GM18870 (cell line): ENCODE data around the gene CREBBP.

Experiments
- ATAC-seq: cut with Tn5 transposase; IDR thresholded peaks from one replicate; pipeline ENCODE4 v1.9.1; 2021; ENCODE audit warnings: moderate library complexity; ENCODE audit not compliant: unreplicated experiment

CREBBP gene

GRCh38 chr16:3825103-3825502 is 55.4 kb downstream of the CREBBP start:
- ATAC-seq, result no peak

GRCh38 chr16:3824121-3824795 is 56.3 kb downstream of the CREBBP start:
- no peak for ATAC-seq

GRCh38 chr16:3823427-3823826 is 57.1 kb downstream of the CREBBP start:
- no peak for ATAC-seq

GRCh38 chr16:3822366-3823045 is 58.0 kb downstream of the CREBBP start:
- no peak for ATAC-seq

GRCh38 chr16:3821184-3821583 is 59.3 kb downstream of the CREBBP start:
- ATAC-seq, result no peak

- ATAC-seq, result no peak
Observed at GRCh38 chr16:3819746-3820724, 60.5 kb downstream of the CREBBP start.

- ATAC-seq, result no peak
Observed at GRCh38 chr16:3819175-3819527, 61.4 kb downstream of the CREBBP start.

- no peak for ATAC-seq
Observed at GRCh38 chr16:3816326-3816725, 64.2 kb downstream of the CREBBP start.

- ATAC-seq, result no peak
Observed at GRCh38 chr16:3814755-3815154, 65.8 kb downstream of the CREBBP start.

- no peak for ATAC-seq
Observed at GRCh38 chr16:3812469-3813172, 67.9 kb downstream of the CREBBP start.

- ATAC-seq, result no peak
Observed at GRCh38 chr16:3810818-3811217, 69.7 kb downstream of the CREBBP start.

- peak; percentile 47 for ATAC-seq
Observed at GRCh38 chr16:3810198-3810664, 70.3 kb downstream of the CREBBP start.

- no peak for ATAC-seq
Observed at GRCh38 chr16:3808308-3809063, 72.0 kb downstream of the CREBBP start.

GRCh38 chr16:3807425-3808123 is 72.9 kb downstream of the CREBBP start:
- ATAC-seq, result no peak

- ATAC-seq, result no peak
Observed at GRCh38 chr16:3804426-3805016, 76.0 kb downstream of the CREBBP start.

- ATAC-seq, result no peak
Observed at GRCh38 chr16:3800477-3801270, 79.8 kb downstream of the CREBBP start.

GRCh38 chr16:3800019-3800418 is 80.5 kb downstream of the CREBBP start:
- no peak for ATAC-seq

GRCh38 chr16:3799354-3799753 is 81.2 kb downstream of the CREBBP start:
- ATAC-seq, result no peak
